Measurements from ENCODE around the gene BSN.

- TF ChIP-seq, protein P1, sequence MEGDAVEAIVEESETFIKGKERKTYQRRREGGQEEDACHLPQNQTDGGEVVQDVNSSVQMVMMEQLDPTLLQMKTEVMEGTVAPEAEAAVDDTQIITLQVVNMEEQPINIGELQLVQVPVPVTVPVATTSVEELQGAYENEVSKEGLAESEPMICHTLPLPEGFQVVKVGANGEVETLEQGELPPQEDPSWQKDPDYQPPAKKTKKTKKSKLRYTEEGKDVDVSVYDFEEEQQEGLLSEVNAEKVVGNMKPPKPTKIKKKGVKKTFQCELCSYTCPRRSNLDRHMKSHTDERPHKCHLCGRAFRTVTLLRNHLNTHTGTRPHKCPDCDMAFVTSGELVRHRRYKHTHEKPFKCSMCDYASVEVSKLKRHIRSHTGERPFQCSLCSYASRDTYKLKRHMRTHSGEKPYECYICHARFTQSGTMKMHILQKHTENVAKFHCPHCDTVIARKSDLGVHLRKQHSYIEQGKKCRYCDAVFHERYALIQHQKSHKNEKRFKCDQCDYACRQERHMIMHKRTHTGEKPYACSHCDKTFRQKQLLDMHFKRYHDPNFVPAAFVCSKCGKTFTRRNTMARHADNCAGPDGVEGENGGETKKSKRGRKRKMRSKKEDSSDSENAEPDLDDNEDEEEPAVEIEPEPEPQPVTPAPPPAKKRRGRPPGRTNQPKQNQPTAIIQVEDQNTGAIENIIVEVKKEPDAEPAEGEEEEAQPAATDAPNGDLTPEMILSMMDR (IDR thresholded peaks at IDR 0.05), result no peak
- TF ChIP-seq EZH2 (IDR thresholded peaks at IDR 0.05; ENCODE audit: borderline replicate concordance, insufficient read depth, low read depth, low read length, poor library complexity, severe bottlenecking), result no peak
These were observed 37.3 kb downstream of the BSN start for GRCh38 chr3:49591615-49592014.
